Panc1 (cell line): ENCODE results near the gene FOXI2. TPM values are rescaled to one million over a fixed set of nuclear protein-coding genes. Genes with fewer than 3 reads are reported as not detected.

ENCODE experiments used
- ATAC-seq: fragments of 200-7000 bp; cut with Tn5 transposase; 2 replicates; pipeline ENCODE4 v1.9.1; 2020; ENCODE audit warnings: mild to moderate bottlenecking, moderate library complexity
- BruUV-seq: library from RNA; stranded (reverse); fragments of 400-500 nt; replicated peaks from 2 replicates; lab custom pipeline; 2021; lab: Mats Ljungman, UMichigan
- CTCF ChIA-PET: fragments of 300-600 bp; sonication (Branson Sonifier 250); formaldehyde crosslinking; loops from one replicate; lab custom pipeline; 2022; ENCODE audit warnings: antibody characterized with exemption; lab: Charles Lee
- POLR2A ChIA-PET: fragments of 300-600 bp; sonication (Branson Sonifier 250); formaldehyde crosslinking; loops from one replicate; lab custom pipeline; 2022; ENCODE audit warnings: antibody characterized with exemption; lab: Charles Lee
- DNase-seq: peaks from one replicate; pipeline ENCODE4 v3.0.0-alpha.2; 2010; ENCODE audit warnings: low read depth, low spot score
- H3K27ac ChIP-seq: 2 replicates; pipeline ENCODE4 v1.5.1; 2011; ENCODE audit warnings: mild to moderate bottlenecking, low read length, inconsistent platforms
- H3K27me3 ChIP-seq: fragments of 200-500 bp; sonication (Bioruptor generic); 2 replicates; pipeline ENCODE4 v1.6.0; 2014; ENCODE audit warnings: low read length, inconsistent platforms; ENCODE audit not compliant: control insufficient read depth, insufficient read depth
- H3K36me3 ChIP-seq: fragments of 200-500 bp; sonication (Bioruptor generic); 2 replicates; pipeline ENCODE4 v1.5.1; 2014; ENCODE audit warnings: inconsistent platforms, mild to moderate bottlenecking, low read length, moderate library complexity; ENCODE audit not compliant: control insufficient read depth, insufficient read depth
- H3K4me1 ChIP-seq: 2 replicates; pipeline ENCODE4 v1.5.1; 2011; ENCODE audit warnings: inconsistent platforms, mild to moderate bottlenecking, low read length, moderate library complexity; ENCODE audit not compliant: control insufficient read depth, insufficient read depth
- H3K4me3 ChIP-seq, 2 experiments: 2 replicates each; pipeline ENCODE4 v1.5.1; 2011 to 2012; ENCODE audit warnings: low read depth in 2 of 2, low read length in 2 of 2, mild to moderate bottlenecking in 2 of 2, inconsistent platforms in 1 of 2, moderate library complexity in 1 of 2
- H3K9me3 ChIP-seq: fragments of 200-500 bp; sonication (Bioruptor generic); 2 replicates; pipeline ENCODE4 v1.5.1; 2014; ENCODE audit warnings: low read depth, mild to moderate bottlenecking, inconsistent platforms, low read length, moderate library complexity; ENCODE audit not compliant: control insufficient read depth, insufficient read depth
- CTCF ChIP-seq: fragments of 450-650 bp; IDR thresholded peaks from 2 replicates; pipeline ENCODE4 v1.5.1; 2017; ENCODE audit warnings: mild to moderate bottlenecking
- POLR2AphosphoS5 ChIP-seq: IDR thresholded peaks from 2 replicates; pipeline ENCODE4 v1.6.1; 2012; ENCODE audit warnings: mild to moderate bottlenecking, low read depth, low read length, moderate library complexity
- REST ChIP-seq, 2 experiments: IDR thresholded peaks; 2 replicates each; pipeline ENCODE4 v1.6.1; 2011 to 2012; ENCODE audit warnings: low read depth in 2 of 2, control low read depth in 1 of 2, low read length in 1 of 2, mild to moderate bottlenecking in 1 of 2, moderate library complexity in 1 of 2; ENCODE audit not compliant: insufficient read depth in 1 of 2
- SIN3A ChIP-seq: IDR thresholded peaks from 2 replicates; pipeline ENCODE4 v1.6.1; 2012; ENCODE audit warnings: low read depth, mild to moderate bottlenecking, low read length, moderate library complexity, borderline replicate concordance; ENCODE audit not compliant: insufficient read depth
- TCF7L2 ChIP-seq: IDR thresholded peaks from 2 replicates; pipeline ENCODE4 v1.6.1; 2011; ENCODE audit warnings: mild to moderate bottlenecking, low read depth, low read length, inconsistent platforms
- in situ Hi-C: cut with HindIII; loops from 2 replicates; pipeline ENCODE4 v1.10.0; 2016; ENCODE audit warnings: low sequenced_read_pairs, low pct_unique_long_range_greater_than_20kb
- intact Hi-C: fragments of 100-400 bp; cut with micrococcal nuclease; formaldehyde crosslinking; loops from one replicate; pipeline ENCODE4 v1.10.0; 2022; ENCODE audit not compliant: unreplicated experiment
- total RNA-seq: library from RNA; stranded (reverse); gene quantifications from one replicate; pipeline ENCODE4 v1.2.1, GENCODE V29; 2021; ENCODE audit not compliant: unreplicated experiment

The FOXI2 gene
- total RNA-seq, 1 experiment from 2014 or later: not detected

GRCh38 chr10:127790066-127790624, 53.2 kb downstream of the FOXI2 start:
- DNase-seq (no peak), ATAC-seq (no peak)
- ChIA-PET POLR2A (no interaction called here), CTCF (no interaction called here)
- Histone ChIP-seq H3K4me1 (no peaks in the 10 kb centered on the region), H3K27ac (no peak overlapping the region), H3K9me3 (no peaks in the 10 kb centered on the region), H3K4me3 (no peak overlapping the region), H3K36me3 (no peaks in the 10 kb centered on the region), H3K27me3 (peaks cover 20% of the 10 kb centered on the region)
- in situ Hi-C loops: no loop called here
- intact Hi-C loops: no loop called here
- BruUV-seq: no TSS peak
- TF ChIP-seq REST (IDR thresholded peaks at IDR 0.05; ENCODE audit: insufficient read depth in 1 of 2, low read depth in 2 of 2, low read length in 1 of 2): no peak
- TF ChIP-seq CTCF: no peak
- TF ChIP-seq TCF7L2: no peak
- no peak for TF ChIP-seq SIN3A
- no peak for TF ChIP-seq POLR2AphosphoS5

Other genes starting within 250 kb of the FOXI2 start
- gene NPS, start 187.9 kb upstream of the FOXI2 start, total RNA-seq: not detected
- gene CLRN3, start 155.8 kb downstream of the FOXI2 start, total RNA-seq: not detected
- 0.44 TPM for gene PTPRE, start 169.9 kb downstream of the FOXI2 start, total RNA-seq